PC-9 (cell line): ENCODE data around the gene CD7.

Source experiments
- EZH2 ChIP-seq: fragments of 200-600 bp; sonication (generic); IDR thresholded peaks from 2 replicates; pipeline ENCODE4 v1.8.0; 2017; ENCODE audit warnings: antibody characterized with exemption, low read depth
- TF ChIP-seq, protein P1 (sequence below): fragments of 200-600 bp; sonication (generic); conservative IDR thresholded peaks from 2 replicates; pipeline ENCODE4 v1.6.1; 2017; ENCODE audit warnings: mixed run types, antibody characterized with exemption, mild to moderate bottlenecking, moderate library complexity

DNA sequence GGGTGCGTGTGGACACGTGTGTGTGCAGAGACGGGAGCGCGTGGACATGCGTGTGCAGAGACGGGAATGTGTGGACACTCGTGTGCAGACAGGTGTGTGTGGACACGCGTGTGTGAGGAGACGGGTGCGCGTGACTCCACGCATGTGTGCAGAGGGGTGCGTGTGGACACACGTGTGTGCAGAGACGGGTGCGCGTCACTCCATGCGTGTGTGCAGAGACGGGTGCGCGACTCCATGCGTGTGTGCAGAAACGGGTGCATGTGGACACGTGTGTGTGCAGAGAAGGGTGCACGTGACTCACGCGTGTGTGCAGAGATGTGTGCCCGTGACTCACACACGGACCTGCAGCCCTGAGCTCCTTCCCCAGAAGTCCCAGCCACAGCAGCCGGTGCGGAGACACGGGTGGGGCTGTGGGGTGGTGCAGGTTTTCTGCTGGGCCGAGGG, 2.2 kb upstream of the CD7 start:
- TF ChIP-seq EZH2, result no peak
- TF ChIP-seq, protein P1, sequence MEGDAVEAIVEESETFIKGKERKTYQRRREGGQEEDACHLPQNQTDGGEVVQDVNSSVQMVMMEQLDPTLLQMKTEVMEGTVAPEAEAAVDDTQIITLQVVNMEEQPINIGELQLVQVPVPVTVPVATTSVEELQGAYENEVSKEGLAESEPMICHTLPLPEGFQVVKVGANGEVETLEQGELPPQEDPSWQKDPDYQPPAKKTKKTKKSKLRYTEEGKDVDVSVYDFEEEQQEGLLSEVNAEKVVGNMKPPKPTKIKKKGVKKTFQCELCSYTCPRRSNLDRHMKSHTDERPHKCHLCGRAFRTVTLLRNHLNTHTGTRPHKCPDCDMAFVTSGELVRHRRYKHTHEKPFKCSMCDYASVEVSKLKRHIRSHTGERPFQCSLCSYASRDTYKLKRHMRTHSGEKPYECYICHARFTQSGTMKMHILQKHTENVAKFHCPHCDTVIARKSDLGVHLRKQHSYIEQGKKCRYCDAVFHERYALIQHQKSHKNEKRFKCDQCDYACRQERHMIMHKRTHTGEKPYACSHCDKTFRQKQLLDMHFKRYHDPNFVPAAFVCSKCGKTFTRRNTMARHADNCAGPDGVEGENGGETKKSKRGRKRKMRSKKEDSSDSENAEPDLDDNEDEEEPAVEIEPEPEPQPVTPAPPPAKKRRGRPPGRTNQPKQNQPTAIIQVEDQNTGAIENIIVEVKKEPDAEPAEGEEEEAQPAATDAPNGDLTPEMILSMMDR, result no peak
